GM12878 (cell line): ENCODE results near the gene MSL3. TPM values are rescaled to one million over a fixed set of nuclear protein-coding genes. Genes with fewer than 3 reads are reported as not detected.
A peak's percentile ranks its signal among the peaks of the same experiment; 100 is the strongest.

Experiments
- ATAC-seq: fragments of 200-7000 bp; cut with Tn5 transposase; 3 replicates; pipeline ENCODE4 v1.9.1; 2020; ENCODE audit warnings: mild to moderate bottlenecking, moderate library complexity
- BruUV-seq: library from RNA; stranded (reverse); fragments of 400-500 nt; replicated peaks from 2 replicates; lab custom pipeline; 2021; lab: Mats Ljungman, UMichigan
- CTCF ChIA-PET: fragments of 300-600 bp; sonication (Branson Sonifier 250); formaldehyde crosslinking; extraction: SDS; loops from one replicate; lab custom pipeline; 2021; ENCODE audit warnings: inconsistent platforms; lab: Yijun Ruan, JAX
- POLR2A ChIA-PET: fragments of 350-600 bp; formaldehyde crosslinking; extraction: SDS; loops from one replicate; lab custom pipeline; 2021; ENCODE audit warnings: inconsistent platforms; lab: Charles Lee
- RAD21 ChIA-PET: fragments of 300-600 bp; sonication (Branson Sonifier 250); formaldehyde crosslinking; loops from one replicate; lab custom pipeline; 2023; ENCODE audit warnings: antibody characterized with exemption; ENCODE audit not compliant: unreplicated experiment; lab: Charles Lee
- SMC1A ChIA-PET: fragments of 300-600 bp; sonication (Branson Sonifier 250); formaldehyde crosslinking; loops from one replicate; lab custom pipeline; 2023; ENCODE audit not compliant: unreplicated experiment, uncharacterized antibody; lab: Charles Lee
- DNase-seq: peaks from one replicate; pipeline ENCODE4 v3.0.0-alpha.2; 2011; ENCODE audit warnings: low read depth, low spot score
- FAIRE-seq: peaks from 3 replicates; lab custom pipeline; 2011; peaks lifted over from hg19 to GRCh38; lab: Jason Lieb, UNC
- H2AFZ ChIP-seq: 2 replicates; pipeline ENCODE4 v1.6.0; 2011; ENCODE audit warnings: low read depth, low read length, control low read depth; ENCODE audit not compliant: control insufficient read depth
- H3K27ac ChIP-seq: 2 replicates; pipeline ENCODE4 v1.5.1; 2011; ENCODE audit warnings: control low read depth; ENCODE audit not compliant: control insufficient read depth, insufficient read depth
- H3K27me3 ChIP-seq, 2 experiments: replicated peaks in 1 of 2; 2 replicates each; pipeline versions ENCODE4 v1.6.0 to v1.6.1; 2011; ENCODE audit warnings: low read length in 1 of 2; ENCODE audit not compliant: control insufficient read depth in 2 of 2, insufficient read depth in 2 of 2
- H3K36me3 ChIP-seq, 2 experiments: 2 replicates each; pipeline ENCODE4 v1.5.1; 2011; ENCODE audit warnings: low read length in 1 of 2; ENCODE audit not compliant: control insufficient read depth in 2 of 2, insufficient read depth in 2 of 2
- H3K4me1 ChIP-seq: 2 replicates; pipeline ENCODE4 v1.6.1; 2011; ENCODE audit warnings: mild to moderate bottlenecking, low read length, moderate library complexity, mixed read lengths; ENCODE audit not compliant: control insufficient read depth, insufficient read depth
- H3K4me2 ChIP-seq: 2 replicates; pipeline ENCODE4 v1.6.0; 2011; ENCODE audit warnings: control low read depth; ENCODE audit not compliant: control insufficient read depth, insufficient read depth
- H3K4me3 ChIP-seq: fragments of 200-600 bp; sonication (generic); 2 replicates; pipeline ENCODE4 v1.5.1; 2016
- H3K79me2 ChIP-seq: 2 replicates; pipeline ENCODE4 v1.6.0; 2011; ENCODE audit warnings: low read length; ENCODE audit not compliant: control insufficient read depth, insufficient read depth
- H3K9ac ChIP-seq: 2 replicates; pipeline ENCODE4 v1.8.0; 2011; ENCODE audit warnings: low read length, control low read depth, mixed read lengths; ENCODE audit not compliant: control insufficient read depth, insufficient read depth
- H3K9me3 ChIP-seq: replicated peaks from 3 replicates; pipeline ENCODE4 v1.5.1; 2011; ENCODE audit warnings: mild to moderate bottlenecking, low read length; ENCODE audit not compliant: control insufficient read depth, insufficient read depth
- H4K20me1 ChIP-seq: 2 replicates; pipeline ENCODE4 v1.6.0; 2011; ENCODE audit not compliant: control insufficient read depth, insufficient read depth
- ATF2 ChIP-seq: IDR thresholded peaks from 2 replicates; pipeline ENCODE4 v1.6.1; 2012; ENCODE audit warnings: low read length, inconsistent platforms
- ATF7 ChIP-seq: fragments of 450-650 bp; IDR thresholded peaks from 2 replicates; pipeline ENCODE4 v1.6.1; 2016; ENCODE audit warnings: low read depth, mild to moderate bottlenecking
- CUX1 ChIP-seq: IDR thresholded peaks from 2 replicates; pipeline ENCODE4 v1.6.1; 2012; ENCODE audit warnings: improper control_type of control experiment, low read depth, low read length; ENCODE audit not compliant: insufficient replicate concordance
- IRF4 ChIP-seq: IDR thresholded peaks from 2 replicates; pipeline ENCODE4 v1.6.1; 2011; ENCODE audit warnings: low read depth, low read length
- MLLT1 ChIP-seq: fragments of 450-650 bp; IDR thresholded peaks from 2 replicates; pipeline ENCODE4 v1.6.1; 2016; ENCODE audit warnings: mild to moderate bottlenecking
- MTA2 ChIP-seq: fragments of 450-650 bp; IDR thresholded peaks from 2 replicates; pipeline ENCODE4 v1.6.1; 2016; ENCODE audit warnings: low read depth, mild to moderate bottlenecking, moderate library complexity
- NR2F1 ChIP-seq: fragments of 450-650 bp; conservative IDR thresholded peaks from 2 replicates; pipeline ENCODE4 v1.6.1; 2017; ENCODE audit warnings: mild to moderate bottlenecking
- ZNF592 ChIP-seq: fragments of 450-650 bp; IDR thresholded peaks from 2 replicates; pipeline ENCODE4 v1.6.1; 2017; ENCODE audit warnings: mild to moderate bottlenecking, moderate library complexity
- WGBS: methylation state at CpG from one replicate; pipeline ENCODE4 v1.1.6; 2016; ENCODE audit warnings: low lambda C conversion rate; ENCODE audit not compliant: insufficient replicate concordance, insufficient coverage; ENCODE audit errors: missing lambda C conversion rate; 5-methylcytosine and 5-hydroxymethylcytosine counted together
- in situ Hi-C: fragments of 300-500 bp; cut with MboI; formaldehyde crosslinking; loops from 9 replicates; pipeline ENCODE4 v1.14.3; 2018; ENCODE audit warnings: mixed read lengths
- intact Hi-C: fragments of 100-400 bp; cut with micrococcal nuclease; formaldehyde crosslinking; loops from one replicate; pipeline ENCODE4 v1.14.2; 2022; ENCODE audit not compliant: unreplicated experiment
- polyA plus RNA-seq, 11 experiments: library from polyadenylated mRNA; depleted of rRNA in 4 of 11; unstranded in 6 of 11; stranded (reverse) in 5 of 11; fragments of >200 nt; fragmentation: Nextera tagmentation in 4 of 11; fragmentation: Illumina TruSeq in 1 of 11; extraction: Ambion mirVana in 4 of 11; extraction: Trizol in 1 of 11; gene quantifications; 1 replicate in 1 of 11; 2 replicates in 10 of 11; pipeline versions ENCODE4 v1.2.1 to v1.2.3, GENCODE V29; 2011 to 2016; ENCODE audit warnings: inconsistent platforms in 2 of 11, missing spikeins in 2 of 11, low read depth in 1 of 11
- total RNA-seq, 4 experiments: library from RNA; depleted of rRNA in 3 of 4; stranded (reverse); fragments of >200 nt in 3 of 4; fragmentation: Illumina TruSeq in 1 of 4; extraction: Trizol in 1 of 4; gene quantifications; 2 replicates each; pipeline versions ENCODE4 v1.2.1 to v1.2.3, GENCODE V29; 2013 to 2021

Gene MSL3
- total and polyA plus RNA-seq, 10 of the 15 experiments (the other 5 are each of a cell fraction or from before 2014, with no cell fraction given) = 28.4 to 438 (median 40.7) TPM

- H3K79me2 ChIP-seq = no peaks in the 10 kb centered on the region
- H2AFZ ChIP-seq = no peak overlapping the region
- in situ Hi-C loops (loop anchor here (25.0 kb wide), 1 partner anchor 1603 kb away; no protein-coding TSS in a partner anchor), intact Hi-C loops (no loop called here)
- ChIA-PET POLR2A (interaction anchor here (1.5 to 12.3 kb wide), 2 partner anchors 22 to 44 kb away, joined by 3 to 207 read pairs; no protein-coding TSS in a partner anchor), SMC1A (interaction anchor here (1.4 to 17.6 kb wide), 9 partner anchors 10 to 115 kb away, joined by 3 to 404 read pairs (median 7); no protein-coding TSS in a partner anchor), CTCF (interaction anchor here (0.8 to 9.1 kb wide), 9 partner anchors 10 to 254 kb away, joined by 3 to 226 read pairs (median 4); no protein-coding TSS in a partner anchor), RAD21 (interaction anchor here (1.0 to 14.8 kb wide), 7 partner anchors 10 to 184 kb away, joined by 3 to 428 read pairs (median 3); no protein-coding TSS in a partner anchor)
- no peaks in the 10 kb centered on the region for H4K20me1 ChIP-seq
- H3K9ac ChIP-seq = no peak overlapping the region
- no peaks in the 10 kb centered on the region; a peak in 1 of 4 replicates for H3K36me3 ChIP-seq
- peaks cover 31% of the 10 kb centered on the region for H3K4me1 ChIP-seq
- no peak overlapping the region for H3K4me3 ChIP-seq
- H3K27ac ChIP-seq = peak overlapping the region; percentile 22; the same call in 1 of the 2 replicates
- H3K27me3 ChIP-seq = no peaks in the 10 kb centered on the region
- ATAC-seq = peak; percentile 56
- no peak overlapping the region; the same call in 1 of the 2 replicates for H3K4me2 ChIP-seq
- DNase-seq = peak; percentile 48
- no peaks in the 10 kb centered on the region; the same call in 1 of the 3 replicates for H3K9me3 ChIP-seq
- FAIRE-seq = peak; percentile 87
- BruUV-seq = no TSS peak
- 0% methylated on average over 1 of the region's 1 CpG for WGBS
- TF ChIP-seq NR2F1 (no peak), IRF4 (peak; percentile 64; the same call in 1 of the 2 replicates), ATF7 (peak; percentile 72; the same call in 1 of the 2 replicates), CUX1 (no peak), ZNF592 (peak; percentile 6; the same call in 1 of the 2 replicates), MTA2 (peak; percentile 99), ATF2 (peak; percentile 45; the same call in 1 of the 2 replicates), MLLT1 (peak; percentile 56; the same call in 1 of the 2 replicates)
Observed at GRCh38 chrX:11789809-11790208, 31.8 kb downstream of the MSL3 start.
